HepG2 (cell line): ENCODE measurements around the gene GRM5. TPM values are rescaled to one million over a fixed set of nuclear protein-coding genes. Genes with fewer than 3 reads are reported as not detected.
A peak's percentile ranks its signal among the peaks of the same experiment; 100 is the strongest.

Experiments used
- ATAC-seq: fragments of 200-7000 bp; cut with Tn5 transposase; 3 replicates; pipeline ENCODE4 v1.9.1; 2020; ENCODE audit warnings: mild to moderate bottlenecking, moderate library complexity
- BruUV-seq: library from RNA; stranded (reverse); fragments of 400-500 nt; replicated peaks from 2 replicates; lab custom pipeline; 2021; lab: Mats Ljungman, UMichigan
- CTCF ChIA-PET: fragments of 300-600 bp; formaldehyde crosslinking; extraction: SDS; loops from one replicate; lab custom pipeline; 2021; ENCODE audit warnings: low total read pairs, inconsistent platforms, low intra/inter-chr PET ratio; lab: Yijun Ruan, JAX
- POLR2A ChIA-PET: fragments of 350-600 bp; sonication (Branson Sonifier 250); formaldehyde crosslinking; loops from one replicate; lab custom pipeline; 2020; ENCODE audit warnings: antibody characterized with exemption, inconsistent platforms; lab: Yijun Ruan, JAX
- DNase-seq: peaks from one replicate; pipeline ENCODE4 v3.0.0-alpha.2; 2015; ENCODE audit warnings: low spot score
- FAIRE-seq: peaks from 3 replicates; lab custom pipeline; 2011; peaks lifted over from hg19 to GRCh38; lab: Jason Lieb, UNC
- H2AFZ ChIP-seq: one replicate; pipeline ENCODE4 v1.6.1; 2011; ENCODE audit warnings: low read length, inconsistent platforms
- H3K27ac ChIP-seq: fragments of 300-600 bp; 3 replicates; pipeline ENCODE4 v1.8.0; 2011; ENCODE audit warnings: mixed run types, mild to moderate bottlenecking, mixed read lengths, low read length, inconsistent platforms; ENCODE audit not compliant: insufficient read depth; ENCODE audit errors: extremely low read length
- H3K27me3 ChIP-seq, 2 experiments: fragments of 200-600 bp in 1 of 2; 2 replicates in 1 of 2; 3 replicates in 1 of 2; pipeline versions ENCODE4 v1.6.0 to v1.8.0; 2011; ENCODE audit warnings: low read length in 2 of 2, mild to moderate bottlenecking in 2 of 2, moderate library complexity in 2 of 2, inconsistent platforms in 1 of 2; ENCODE audit not compliant: insufficient read depth in 2 of 2, control insufficient read depth in 1 of 2
- H3K36me3 ChIP-seq, 2 experiments: fragments of 200-600 bp in 1 of 2; replicated peaks in 1 of 2; 2 replicates in 1 of 2; 3 replicates in 1 of 2; pipeline versions ENCODE4 v1.5.1 to v1.8.0; 2011; ENCODE audit warnings: low read length in 2 of 2, inconsistent platforms in 1 of 2; ENCODE audit not compliant: insufficient read depth in 2 of 2, control insufficient read depth in 1 of 2
- H3K4me1 ChIP-seq: 2 replicates; pipeline ENCODE4 v1.5.1; 2012; ENCODE audit warnings: low read length, inconsistent platforms; ENCODE audit not compliant: insufficient read depth
- H3K4me2 ChIP-seq: 2 replicates; pipeline ENCODE4 v1.6.0; 2011; ENCODE audit warnings: low read depth, low read length, inconsistent platforms
- H3K4me3 ChIP-seq, 3 experiments: fragments of 200-600 bp in 1 of 3; sonication (generic), shearing (Covaris generic) in 1 of 3; replicated peaks in 1 of 3; 2 replicates each; pipeline ENCODE4 v1.5.1; 2011 to 2016; ENCODE audit warnings: low read length in 3 of 3, inconsistent platforms in 2 of 3, low read depth in 2 of 3, mild to moderate bottlenecking in 2 of 3, control low read depth in 1 of 3, mixed read lengths in 1 of 3; ENCODE audit not compliant: insufficient read depth in 1 of 3
- H3K79me2 ChIP-seq: one replicate; pipeline ENCODE4 v1.6.1; 2011; ENCODE audit warnings: low read length, inconsistent platforms; ENCODE audit not compliant: insufficient read depth
- H3K9ac ChIP-seq: 2 replicates; pipeline ENCODE4 v1.6.0; 2011; ENCODE audit warnings: mild to moderate bottlenecking, low read depth, low read length, inconsistent platforms; ENCODE audit not compliant: insufficient read depth
- H3K9me3 ChIP-seq: 2 replicates; pipeline ENCODE4 v1.5.1; 2012; ENCODE audit warnings: mild to moderate bottlenecking, low read length
- H4K20me1 ChIP-seq: 2 replicates; pipeline ENCODE4 v1.6.0; 2011; ENCODE audit warnings: inconsistent platforms, mild to moderate bottlenecking, low read length, moderate library complexity; ENCODE audit not compliant: insufficient read depth
- PAF1 ChIP-seq: IDR thresholded peaks from 2 replicates; pipeline ENCODE4 v1.6.1; 2016; ENCODE audit warnings: missing genetic modification reagents, missing compliant biosample characterization
- POLR2G ChIP-seq: fragments of 200-400 bp; formaldehyde crosslinking; IDR thresholded peaks from 2 replicates; pipeline ENCODE4 v1.6.1; 2018; ENCODE audit warnings: mild to moderate bottlenecking, low read depth, low read length, moderate library complexity
- SNAPC4 ChIP-seq: sonication (generic); formaldehyde crosslinking; IDR thresholded peaks from 2 replicates; pipeline ENCODE4 v1.4.0; 2020; ENCODE audit warnings: mild to moderate bottlenecking, missing genetic modification reagents
- ZNF616 ChIP-seq: sonication (generic); formaldehyde crosslinking; IDR thresholded peaks from 2 replicates; pipeline ENCODE4 v1.5.0; 2020; ENCODE audit warnings: low read depth, mild to moderate bottlenecking, missing genetic modification reagents
- ZNF737 ChIP-seq: sonication (generic); formaldehyde crosslinking; IDR thresholded peaks from 2 replicates; pipeline ENCODE4 v1.5.0; 2020; ENCODE audit warnings: missing genetic modification reagents, mild to moderate bottlenecking, borderline replicate concordance
- WGBS: methylation state at CpG from one replicate; pipeline ENCODE4 v1.1.6; 2017; ENCODE audit warnings: low lambda C conversion rate; 5-methylcytosine and 5-hydroxymethylcytosine counted together
- in situ Hi-C: cut with HindIII; loops from 2 replicates; pipeline ENCODE4 v1.10.0; 2017; ENCODE audit warnings: low pct_unique_long_range_greater_than_20kb; ENCODE audit not compliant: extremely low pct_ligation_motif_present
- intact Hi-C: fragments of 100-400 bp; cut with micrococcal nuclease; formaldehyde crosslinking; loops from one replicate; pipeline ENCODE4 v1.10.0; 2022; ENCODE audit not compliant: unreplicated experiment
- polyA plus RNA-seq, 8 experiments: library from polyadenylated mRNA; depleted of rRNA in 3 of 8; stranded (reverse) in 7 of 8; unstranded in 1 of 8; fragments of >200 nt; fragmentation: Illumina TruSeq in 4 of 8; extraction: Trizol in 4 of 8; gene quantifications; 2 replicates each; pipeline versions ENCODE4 v1.2.1 to v1.2.3, GENCODE V29; 2011 to 2016; ENCODE audit warnings: low read depth in 4 of 8, missing spikeins in 1 of 8, mixed read lengths in 1 of 8; ENCODE audit not compliant: insufficient read depth in 1 of 8
- total RNA-seq, 5 experiments: library from RNA; depleted of rRNA; stranded (reverse); fragments of >200 nt; fragmentation: Illumina TruSeq; extraction: Trizol; gene quantifications; 2 replicates each; pipeline ENCODE4 v1.2.3, GENCODE V29; 2016; ENCODE audit warnings: low read depth in 1 of 5
- TF ChIP-seq, protein P1 (sequence below): fragments of 450-650 bp; IDR thresholded peaks from 2 replicates; pipeline ENCODE4 v1.6.1; 2017
- TF ChIP-seq, protein P2 (sequence below), 2 experiments: sonication (generic) in 1 of 2; formaldehyde crosslinking in 1 of 2; IDR thresholded peaks; 2 replicates each; pipeline versions ENCODE4 v1.4.0 to v1.6.1; 2018 to 2020; ENCODE audit warnings: missing genetic modification reagents in 2 of 2, borderline replicate concordance in 1 of 2, low read depth in 1 of 2, mild to moderate bottlenecking in 1 of 2, missing biosample characterization in 1 of 2

Gene GRM5
- total and polyA plus RNA-seq, 2 of the 13 experiments (the other 11 are each of a cell fraction or from before 2014, with no cell fraction given): not detected

DNA sequence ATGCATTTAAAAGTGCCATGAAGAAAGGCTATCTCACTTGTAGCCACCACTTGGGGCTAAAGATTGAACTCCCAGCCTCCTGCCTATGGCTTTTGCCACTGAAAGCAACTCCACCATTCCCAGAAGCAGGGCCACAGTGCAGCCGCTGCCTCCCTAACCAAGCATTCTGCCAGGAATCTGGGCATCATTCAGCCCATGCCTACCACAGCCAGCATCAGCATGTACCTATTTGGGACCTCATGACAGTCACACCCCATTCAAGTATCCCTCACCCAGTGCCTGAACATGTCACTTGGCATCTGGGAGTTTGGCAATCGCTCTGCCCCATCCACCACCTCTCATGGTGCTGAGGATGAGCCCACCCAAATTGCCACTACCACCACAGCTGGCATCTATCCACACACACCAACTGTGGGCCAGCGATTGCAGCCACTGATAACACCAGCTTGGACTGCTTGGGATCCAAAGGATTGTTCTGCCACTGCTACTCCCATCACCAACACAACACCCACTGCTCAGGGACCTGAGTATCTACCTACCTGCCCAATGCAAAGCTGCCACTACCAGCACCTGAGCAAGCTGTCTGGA, 234.4 kb downstream of the GRM5 start:
- no peak overlapping the region for H3K9ac ChIP-seq
- intact Hi-C loops (no loop called here), in situ Hi-C loops (no loop called here)
- no peak overlapping the region for H3K4me2 ChIP-seq
- H2AFZ ChIP-seq: no peak overlapping the region
- H3K4me1 ChIP-seq: no peaks in the 10 kb centered on the region
- H3K9me3 ChIP-seq: no peaks in the 10 kb centered on the region
- BruUV-seq: no TSS peak
- ATAC-seq (no peak), DNase-seq (no peak), FAIRE-seq (no peak)
- H3K4me3 ChIP-seq: no peak overlapping the region
- TF ChIP-seq ZNF616 (CRISPR knock-in tag): no peak
- ChIA-PET POLR2A (no interaction called here), CTCF (no interaction called here)
- H3K27ac ChIP-seq: no peak overlapping the region
- no peaks in the 10 kb centered on the region for H3K36me3 ChIP-seq
- 0% methylated on average over 2 of the region's 3 CpGs for WGBS
- H4K20me1 ChIP-seq: no peaks in the 10 kb centered on the region
- no peaks in the 10 kb centered on the region for H3K27me3 ChIP-seq
- no peaks in the 10 kb centered on the region for H3K79me2 ChIP-seq

- Histone ChIP-seq H3K36me3 (no peaks in the 10 kb centered on the region), H2AFZ (no peak overlapping the region), H4K20me1 (no peaks in the 10 kb centered on the region), H3K4me1 (no peaks in the 10 kb centered on the region), H3K9ac (no peak overlapping the region), H3K4me2 (no peak overlapping the region), H3K79me2 (no peaks in the 10 kb centered on the region), H3K27ac (no peak overlapping the region), H3K9me3 (no peaks in the 10 kb centered on the region), H3K4me3 (no peak overlapping the region), H3K27me3 (no peaks in the 10 kb centered on the region)
- ATAC-seq (peak; percentile 32; the same call in 2 of the 3 replicates), FAIRE-seq (no peak), DNase-seq (no peak)
- 4% methylated on average over 3 of the region's 3 CpGs for WGBS
- CTCF ChIA-PET: no interaction called here
- no TSS peak for BruUV-seq
- POLR2A ChIA-PET: no interaction called here
- intact Hi-C loops (no loop called here), in situ Hi-C loops (no loop called here)
- TF ChIP-seq PAF1 (CRISPR knock-in tag): no peak
- TF ChIP-seq, protein P1, sequence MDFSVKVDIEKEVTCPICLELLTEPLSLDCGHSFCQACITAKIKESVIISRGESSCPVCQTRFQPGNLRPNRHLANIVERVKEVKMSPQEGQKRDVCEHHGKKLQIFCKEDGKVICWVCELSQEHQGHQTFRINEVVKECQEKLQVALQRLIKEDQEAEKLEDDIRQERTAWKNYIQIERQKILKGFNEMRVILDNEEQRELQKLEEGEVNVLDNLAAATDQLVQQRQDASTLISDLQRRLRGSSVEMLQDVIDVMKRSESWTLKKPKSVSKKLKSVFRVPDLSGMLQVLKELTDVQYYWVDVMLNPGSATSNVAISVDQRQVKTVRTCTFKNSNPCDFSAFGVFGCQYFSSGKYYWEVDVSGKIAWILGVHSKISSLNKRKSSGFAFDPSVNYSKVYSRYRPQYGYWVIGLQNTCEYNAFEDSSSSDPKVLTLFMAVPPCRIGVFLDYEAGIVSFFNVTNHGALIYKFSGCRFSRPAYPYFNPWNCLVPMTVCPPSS: no peak
- no peak for TF ChIP-seq SNAPC4
- TF ChIP-seq, protein P2, sequence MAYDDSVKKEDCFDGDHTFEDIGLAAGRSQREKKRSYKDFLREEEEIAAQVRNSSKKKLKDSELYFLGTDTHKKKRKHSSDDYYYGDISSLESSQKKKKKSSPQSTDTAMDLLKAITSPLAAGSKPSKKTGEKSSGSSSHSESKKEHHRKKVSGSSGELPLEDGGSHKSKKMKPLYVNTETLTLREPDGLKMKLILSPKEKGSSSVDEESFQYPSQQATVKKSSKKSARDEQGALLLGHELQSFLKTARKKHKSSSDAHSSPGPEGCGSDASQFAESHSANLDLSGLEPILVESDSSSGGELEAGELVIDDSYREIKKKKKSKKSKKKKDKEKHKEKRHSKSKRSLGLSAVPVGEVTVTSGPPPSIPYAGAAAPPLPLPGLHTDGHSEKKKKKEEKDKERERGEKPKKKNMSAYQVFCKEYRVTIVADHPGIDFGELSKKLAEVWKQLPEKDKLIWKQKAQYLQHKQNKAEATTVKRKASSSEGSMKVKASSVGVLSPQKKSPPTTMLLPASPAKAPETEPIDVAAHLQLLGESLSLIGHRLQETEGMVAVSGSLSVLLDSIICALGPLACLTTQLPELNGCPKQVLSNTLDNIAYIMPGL (CRISPR knock-in tag; IDR thresholded peaks at IDR 0.05; ENCODE audit: borderline replicate concordance in 1 of 2, low read depth in 1 of 2): no peak
- no peak for TF ChIP-seq POLR2G
- no peak for TF ChIP-seq ZNF737 (CRISPR knock-in tag)
These were observed 238.6 kb downstream of the GRM5 start for GRCh38 chr11:88827018-88827676.
